ENCODE results near the gene ZBTB20. TPM values are rescaled to one million over a fixed set of nuclear protein-coding genes. Genes with fewer than 3 reads are reported as not detected.

Gene ZBTB20
- total RNA-seq, 2 experiments from 2014 or later = 8.1 TPM

DNA sequence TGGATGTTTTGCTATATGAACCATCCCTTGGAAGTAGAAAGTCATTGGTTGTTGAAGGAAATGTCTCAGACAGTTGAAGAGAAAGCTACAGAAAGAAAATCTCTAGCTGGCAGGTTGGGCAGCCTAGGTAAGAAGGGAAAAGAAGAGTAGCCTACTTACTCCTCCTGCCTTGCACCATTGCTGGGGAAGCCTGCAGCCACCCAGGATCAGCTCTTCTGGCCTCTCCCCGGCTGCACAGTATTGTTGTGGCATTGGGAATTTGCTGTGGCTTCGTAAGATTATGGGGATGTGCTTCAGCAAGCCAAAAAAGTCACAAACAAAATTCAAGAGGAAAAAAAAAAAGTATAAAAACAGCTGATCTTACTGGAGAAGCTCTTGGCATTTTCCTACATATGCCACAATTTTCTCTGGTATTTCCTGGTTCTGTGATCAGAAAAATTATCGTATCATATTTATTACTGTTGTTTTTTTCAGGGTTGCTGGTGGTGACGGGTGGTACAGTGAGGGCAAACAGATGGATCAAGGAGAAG, 699.1 kb downstream of the ZBTB20 start:
- ChIA-PET CTCF (interaction anchor here (0.8 to 1.8 kb wide), 6 partner anchors 11 to 65 kb away, joined by 3 to 5 read pairs (median 4); no protein-coding TSS in a partner anchor), POLR2A (no interaction called here)
- Mint-ChIP-seq H3K27me3 (ENCODE audit: low read depth) (peaks cover 2% of the 10 kb centered on the region), H3K27ac (no peak overlapping the region), H3K4me3 (no peak overlapping the region), H3K36me3 (ENCODE audit: low read depth) (no peaks in the 10 kb centered on the region), H3K9me3 (ENCODE audit: insufficient read depth) (no peaks in the 10 kb centered on the region), H3K4me1 (ENCODE audit: low read depth) (no peaks in the 10 kb centered on the region)
- ATAC-seq (no peak), DNase-seq (no peak)

DNA sequence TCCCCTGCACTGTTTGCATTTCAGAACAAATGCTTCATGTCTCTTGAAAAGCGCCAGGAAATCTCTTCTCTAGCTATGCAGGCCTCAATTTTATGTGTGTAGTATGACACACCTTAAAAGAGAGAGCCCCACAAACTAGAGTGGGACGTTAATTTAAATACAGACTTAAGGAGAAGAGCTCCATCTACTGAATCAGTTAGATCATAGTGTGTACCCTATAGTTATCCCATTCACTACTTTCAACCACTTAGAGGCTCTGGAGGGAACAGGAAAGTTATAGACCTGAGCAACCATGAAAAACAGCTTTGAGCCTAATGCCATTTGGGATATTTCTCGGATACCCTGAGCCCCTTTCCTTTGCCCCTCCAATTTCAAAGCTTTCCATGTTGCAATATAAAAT, 699.5 kb downstream of the ZBTB20 start:
- CTCF ChIA-PET = interaction anchor here (0.8 to 1.8 kb wide), 6 partner anchors 10 to 64 kb away, joined by 3 to 5 read pairs (median 4); no protein-coding TSS in a partner anchor
- ATAC-seq = no peak
- POLR2A ChIA-PET = no interaction called here
- no peak for DNase-seq
- H3K9me3 Mint-ChIP-seq (ENCODE audit: insufficient read depth) = no peaks in the 10 kb centered on the region
- no peaks in the 10 kb centered on the region for H3K36me3 Mint-ChIP-seq (ENCODE audit: low read depth)
- no peak overlapping the region for H3K27ac Mint-ChIP-seq
- H3K4me3 Mint-ChIP-seq = no peak overlapping the region
- H3K4me1 Mint-ChIP-seq (ENCODE audit: low read depth) = no peaks in the 10 kb centered on the region
- peaks cover 2% of the 10 kb centered on the region for H3K27me3 Mint-ChIP-seq (ENCODE audit: low read depth)

DNA sequence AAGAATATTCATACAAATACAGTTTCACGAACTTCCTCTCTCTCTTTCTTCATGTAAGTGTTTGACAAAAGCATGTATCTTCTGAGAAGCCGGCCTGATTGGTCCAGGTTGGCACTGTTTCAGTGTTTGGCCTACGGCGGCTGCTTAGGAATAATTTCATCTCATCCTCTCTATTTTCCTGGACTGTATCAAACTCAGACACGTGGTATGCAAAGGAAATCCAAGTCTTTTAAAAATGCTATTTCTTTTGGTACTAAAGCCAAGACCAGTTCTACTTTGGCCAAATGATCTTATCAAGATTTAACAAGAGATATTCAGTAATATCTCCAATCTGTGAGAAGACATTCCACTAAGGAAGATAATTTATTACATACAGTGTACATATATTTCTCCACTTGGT, 700.5 kb downstream of the ZBTB20 start:
- ChIA-PET POLR2A (no interaction called here), CTCF (interaction anchor here (1.3 to 1.8 kb wide), 3 partner anchors 21 to 63 kb away, joined by 3 to 5 read pairs (median 4); no protein-coding TSS in a partner anchor)
- peaks cover 2% of the 10 kb centered on the region for H3K27me3 Mint-ChIP-seq (ENCODE audit: low read depth)
- H3K27ac Mint-ChIP-seq = no peak overlapping the region
- DNase-seq (no peak), ATAC-seq (no peak)
- H3K36me3 Mint-ChIP-seq (ENCODE audit: low read depth) = no peaks in the 10 kb centered on the region
- no peaks in the 10 kb centered on the region for H3K9me3 Mint-ChIP-seq (ENCODE audit: insufficient read depth)
- no peaks in the 10 kb centered on the region for H3K4me1 Mint-ChIP-seq (ENCODE audit: low read depth)
- no peak overlapping the region for H3K4me3 Mint-ChIP-seq

DNA sequence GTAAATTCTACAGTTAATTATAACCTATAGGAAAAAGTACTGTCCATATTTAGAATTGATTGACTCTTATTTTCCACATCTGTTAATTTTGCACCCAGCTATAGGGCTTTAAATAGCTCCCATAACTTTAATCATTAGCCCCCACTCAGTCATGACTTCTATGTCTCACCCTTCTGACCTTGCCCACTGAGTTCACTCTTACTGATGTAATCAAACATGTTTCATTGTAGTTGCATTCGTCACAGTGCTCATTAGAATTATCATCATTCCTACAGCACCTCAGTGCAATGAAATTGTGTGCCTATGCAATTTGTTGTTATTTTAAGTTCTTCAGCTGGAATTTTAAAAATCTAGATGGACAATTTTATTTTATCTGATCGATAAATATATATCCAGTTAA, 701.9 kb downstream of the ZBTB20 start:
- Mint-ChIP-seq H3K4me1 (ENCODE audit: low read depth) (no peaks in the 10 kb centered on the region), H3K27ac (no peak overlapping the region), H3K9me3 (ENCODE audit: insufficient read depth) (no peaks in the 10 kb centered on the region), H3K4me3 (no peak overlapping the region), H3K36me3 (ENCODE audit: low read depth) (no peaks in the 10 kb centered on the region), H3K27me3 (ENCODE audit: low read depth) (peaks cover 2% of the 10 kb centered on the region)
- DNase-seq (no peak), ATAC-seq (no peak)
- POLR2A ChIA-PET = no interaction called here
- CTCF ChIA-PET = no interaction called here

DNA sequence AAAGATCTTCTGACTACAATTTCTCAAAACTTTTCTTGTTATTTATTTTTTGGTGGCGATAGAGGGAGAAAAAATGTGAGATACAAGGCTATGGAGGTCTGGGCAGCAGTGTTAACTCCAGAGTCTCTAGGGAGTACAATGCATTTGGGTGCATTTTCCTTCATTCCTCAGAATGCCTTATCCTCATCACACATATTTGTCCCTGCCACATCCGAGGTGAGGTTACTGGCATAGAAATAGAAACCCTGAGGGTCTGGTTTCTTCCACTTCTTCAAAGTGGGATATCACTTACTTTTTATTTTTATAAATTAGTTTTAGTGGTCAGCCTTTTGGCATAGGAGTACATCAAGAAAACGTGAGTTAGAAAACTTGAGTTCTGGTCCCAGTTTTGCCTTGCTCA, 702.9 kb downstream of the ZBTB20 start:
- ChIA-PET POLR2A (no interaction called here), CTCF (no interaction called here)
- H3K4me1 Mint-ChIP-seq (ENCODE audit: low read depth) = no peaks in the 10 kb centered on the region
- ATAC-seq (no peak), DNase-seq (no peak)
- no peak overlapping the region for H3K27ac Mint-ChIP-seq
- no peaks in the 10 kb centered on the region for H3K36me3 Mint-ChIP-seq (ENCODE audit: low read depth)
- no peaks in the 10 kb centered on the region for H3K9me3 Mint-ChIP-seq (ENCODE audit: insufficient read depth)
- H3K27me3 Mint-ChIP-seq (ENCODE audit: low read depth) = peaks cover under 1% of the 10 kb centered on the region
- H3K4me3 Mint-ChIP-seq = no peak overlapping the region

DNA sequence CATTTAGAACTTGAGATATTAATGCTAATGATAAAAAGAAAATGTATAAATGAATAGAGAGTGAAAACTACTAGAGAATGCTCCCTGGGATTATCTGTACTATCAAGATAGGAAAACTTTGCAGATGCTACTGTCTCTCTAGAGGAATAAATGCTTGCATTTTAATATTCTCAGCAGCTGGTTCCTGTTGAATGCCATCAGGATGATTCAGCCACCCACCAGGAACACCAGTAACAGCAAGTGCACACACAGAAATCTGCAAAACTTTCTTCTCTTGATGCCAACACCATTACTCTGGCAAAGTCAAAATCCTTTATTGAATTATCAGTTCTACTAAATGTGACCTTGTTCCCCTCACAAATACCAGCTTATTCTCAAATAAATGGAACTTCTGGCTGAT, 704.8 kb downstream of the ZBTB20 start:
- no peak overlapping the region for H3K27ac Mint-ChIP-seq
- no peaks in the 10 kb centered on the region for H3K4me1 Mint-ChIP-seq (ENCODE audit: low read depth)
- H3K36me3 Mint-ChIP-seq (ENCODE audit: low read depth) = no peaks in the 10 kb centered on the region
- CTCF ChIA-PET = interaction anchor here (1.0 to 1.3 kb wide), 3 partner anchors 9 to 600 kb away, joined by 3 to 5 read pairs (median 4); no protein-coding TSS in a partner anchor
- POLR2A ChIA-PET = no interaction called here
- no peaks in the 10 kb centered on the region for H3K27me3 Mint-ChIP-seq (ENCODE audit: low read depth)
- H3K4me3 Mint-ChIP-seq = no peak overlapping the region
- ATAC-seq = no peak
- no peaks in the 10 kb centered on the region for H3K9me3 Mint-ChIP-seq (ENCODE audit: insufficient read depth)
- no peak for DNase-seq

DNA sequence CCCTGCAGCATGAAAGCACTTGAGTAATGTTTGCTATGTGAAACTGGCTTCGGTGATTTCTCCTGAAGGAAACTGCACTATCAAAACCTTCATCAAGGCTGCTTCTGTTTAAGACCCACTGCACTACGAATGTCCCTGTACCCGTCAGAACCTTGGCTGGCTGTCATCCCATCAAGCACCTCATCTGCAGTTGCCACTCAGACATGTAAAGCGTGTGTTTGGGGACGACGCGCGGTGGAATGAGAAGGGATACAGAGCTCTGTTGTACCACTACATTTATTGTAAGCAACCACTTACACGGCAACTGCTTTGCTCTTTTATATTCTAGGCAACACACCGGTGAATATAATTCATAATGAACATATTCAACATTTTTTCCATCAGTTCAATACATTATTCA, 705.7 kb downstream of the ZBTB20 start:
- CTCF ChIA-PET = interaction anchor here (1.2 to 1.7 kb wide), 2 partner anchors 23 to 58 kb away, joined by 4 read pairs; no protein-coding TSS in a partner anchor
- no peaks in the 10 kb centered on the region for H3K27me3 Mint-ChIP-seq (ENCODE audit: low read depth)
- POLR2A ChIA-PET = no interaction called here

DNA sequence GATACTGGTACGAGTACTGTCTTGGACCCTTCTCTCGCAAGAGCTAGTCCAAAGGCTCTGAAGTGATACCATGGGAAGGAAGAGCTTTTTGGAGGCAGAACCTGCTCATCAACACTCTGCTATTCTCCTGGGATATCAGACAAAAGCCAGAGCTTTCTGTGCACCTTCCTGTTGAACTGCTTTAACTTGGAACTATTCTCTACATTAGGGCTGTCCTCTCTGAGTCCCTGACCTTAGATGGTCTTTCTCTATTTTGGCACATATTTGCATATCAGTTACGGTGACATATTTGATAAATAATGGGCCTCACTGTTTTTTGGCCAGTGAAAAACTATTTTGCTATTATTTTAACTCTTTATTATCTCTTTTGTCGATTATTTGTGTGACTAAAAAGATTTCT, 706.4 kb downstream of the ZBTB20 start:
- DNase-seq (no peak), ATAC-seq (no peak)
- no peaks in the 10 kb centered on the region for H3K9me3 Mint-ChIP-seq (ENCODE audit: insufficient read depth)
- no peak overlapping the region for H3K27ac Mint-ChIP-seq
- ChIA-PET CTCF (interaction anchor here (1.7 kb wide), 1 partner anchor 23 kb away, joined by 4 read pairs; no protein-coding TSS in a partner anchor), POLR2A (no interaction called here)
- no peaks in the 10 kb centered on the region for H3K27me3 Mint-ChIP-seq (ENCODE audit: low read depth)
- H3K36me3 Mint-ChIP-seq (ENCODE audit: low read depth) = no peaks in the 10 kb centered on the region
- H3K4me3 Mint-ChIP-seq = no peak overlapping the region
- H3K4me1 Mint-ChIP-seq (ENCODE audit: low read depth) = no peaks in the 10 kb centered on the region

More for the DNA sequence above, 705.7 kb downstream of the ZBTB20 start:
- Mint-ChIP-seq H3K27ac (no peak overlapping the region), H3K4me3 (no peak overlapping the region), H3K36me3 (ENCODE audit: low read depth) (no peaks in the 10 kb centered on the region), H3K9me3 (ENCODE audit: insufficient read depth) (no peaks in the 10 kb centered on the region), H3K4me1 (ENCODE audit: low read depth) (no peaks in the 10 kb centered on the region)
- DNase-seq = no peak
- ATAC-seq = no peak

DNA sequence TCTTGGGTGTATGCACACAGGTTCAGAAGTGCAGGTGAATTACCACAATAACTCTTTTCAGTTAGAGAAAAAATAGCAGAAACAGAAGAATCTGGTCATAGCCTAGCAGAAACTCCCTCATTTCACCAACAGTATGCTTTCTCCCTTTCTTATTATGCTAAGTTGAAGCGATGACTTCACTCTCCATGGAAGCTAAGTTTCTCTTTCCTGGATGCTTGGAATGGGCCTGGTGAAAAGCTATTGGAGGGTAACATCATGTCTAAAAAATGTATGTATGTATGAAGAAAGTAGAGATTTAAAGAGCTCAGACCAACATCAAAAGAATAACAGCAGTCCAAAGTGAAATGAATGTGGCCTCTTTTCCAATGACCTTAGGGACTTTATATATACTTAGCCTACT, 707.8 kb downstream of the ZBTB20 start:
- Mint-ChIP-seq H3K27me3 (ENCODE audit: low read depth) (no peaks in the 10 kb centered on the region), H3K4me3 (no peak overlapping the region), H3K27ac (no peak overlapping the region), H3K4me1 (ENCODE audit: low read depth) (no peaks in the 10 kb centered on the region), H3K36me3 (ENCODE audit: low read depth) (no peaks in the 10 kb centered on the region), H3K9me3 (ENCODE audit: insufficient read depth) (no peaks in the 10 kb centered on the region)
- ChIA-PET POLR2A (interaction anchor here (0.6 kb wide), 1 partner anchor 198 kb away, joined by 3 read pairs; no protein-coding TSS in a partner anchor), CTCF (interaction anchor here (1.3 kb wide), 1 partner anchor 56 kb away, joined by 3 read pairs; no protein-coding TSS in a partner anchor)
- ATAC-seq = no peak
- DNase-seq = no peak

DNA sequence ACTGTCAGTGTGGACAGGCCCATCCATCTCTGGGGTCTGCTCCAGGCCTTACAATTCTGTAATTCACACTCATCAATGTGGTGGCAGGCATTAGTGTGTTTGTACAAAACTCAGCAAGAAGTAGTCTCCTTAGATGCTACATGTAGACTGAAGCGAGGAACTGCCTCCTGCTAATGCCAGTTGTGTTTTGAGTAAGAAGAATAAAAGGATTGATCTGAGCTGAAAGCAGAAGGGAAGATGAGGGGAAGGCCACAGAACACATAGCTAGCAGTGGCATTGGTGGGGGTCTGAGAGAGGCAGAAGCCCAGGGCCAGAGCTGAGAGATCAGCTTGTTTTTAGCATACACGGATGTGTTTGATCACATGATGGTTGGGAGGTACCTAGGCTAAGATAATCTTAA, 709.2 kb downstream of the ZBTB20 start:
- ATAC-seq (no peak), DNase-seq (no peak)
- ChIA-PET CTCF (interaction anchor here (1.2 to 1.3 kb wide), 2 partner anchors 10 to 19 kb away, joined by 4 to 5 read pairs; no protein-coding TSS in a partner anchor), POLR2A (no interaction called here)
- no peaks in the 10 kb centered on the region for H3K4me1 Mint-ChIP-seq (ENCODE audit: low read depth)
- no peak overlapping the region for H3K4me3 Mint-ChIP-seq
- H3K9me3 Mint-ChIP-seq (ENCODE audit: insufficient read depth) = no peaks in the 10 kb centered on the region
- no peaks in the 10 kb centered on the region for H3K36me3 Mint-ChIP-seq (ENCODE audit: low read depth)
- no peaks in the 10 kb centered on the region for H3K27me3 Mint-ChIP-seq (ENCODE audit: low read depth)
- no peak overlapping the region for H3K27ac Mint-ChIP-seq

DNA sequence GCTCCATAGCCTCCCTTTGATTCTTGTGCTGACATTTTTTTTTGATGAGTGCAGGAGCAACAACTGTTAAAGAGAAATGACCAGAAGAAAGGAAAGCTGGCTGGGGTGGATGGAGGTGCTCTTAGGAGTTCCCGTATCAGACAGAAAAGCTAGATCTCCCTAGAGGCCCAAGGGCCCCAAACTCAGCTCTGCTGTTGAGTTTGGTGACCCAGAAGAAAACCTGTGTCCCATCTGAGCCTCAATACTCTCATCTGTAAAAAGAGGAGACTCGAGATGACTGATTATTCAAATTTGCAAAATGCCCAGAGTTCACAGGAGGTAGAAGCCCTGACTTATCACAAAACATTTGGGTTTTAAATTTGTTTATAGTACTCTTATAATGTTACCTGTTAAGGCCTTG, 710.9 kb downstream of the ZBTB20 start:
- ChIA-PET CTCF (interaction anchor here (1.1 kb wide), 1 partner anchor 13 kb away, joined by 4 read pairs; no protein-coding TSS in a partner anchor), POLR2A (no interaction called here)
- no peaks in the 10 kb centered on the region for H3K36me3 Mint-ChIP-seq (ENCODE audit: low read depth)
- H3K9me3 Mint-ChIP-seq (ENCODE audit: insufficient read depth) = no peaks in the 10 kb centered on the region
- H3K4me3 Mint-ChIP-seq = no peak overlapping the region
- no peak for DNase-seq
- ATAC-seq = no peak
- no peak overlapping the region for H3K27ac Mint-ChIP-seq
- no peaks in the 10 kb centered on the region for H3K27me3 Mint-ChIP-seq (ENCODE audit: low read depth)
- H3K4me1 Mint-ChIP-seq (ENCODE audit: low read depth) = no peaks in the 10 kb centered on the region

DNA sequence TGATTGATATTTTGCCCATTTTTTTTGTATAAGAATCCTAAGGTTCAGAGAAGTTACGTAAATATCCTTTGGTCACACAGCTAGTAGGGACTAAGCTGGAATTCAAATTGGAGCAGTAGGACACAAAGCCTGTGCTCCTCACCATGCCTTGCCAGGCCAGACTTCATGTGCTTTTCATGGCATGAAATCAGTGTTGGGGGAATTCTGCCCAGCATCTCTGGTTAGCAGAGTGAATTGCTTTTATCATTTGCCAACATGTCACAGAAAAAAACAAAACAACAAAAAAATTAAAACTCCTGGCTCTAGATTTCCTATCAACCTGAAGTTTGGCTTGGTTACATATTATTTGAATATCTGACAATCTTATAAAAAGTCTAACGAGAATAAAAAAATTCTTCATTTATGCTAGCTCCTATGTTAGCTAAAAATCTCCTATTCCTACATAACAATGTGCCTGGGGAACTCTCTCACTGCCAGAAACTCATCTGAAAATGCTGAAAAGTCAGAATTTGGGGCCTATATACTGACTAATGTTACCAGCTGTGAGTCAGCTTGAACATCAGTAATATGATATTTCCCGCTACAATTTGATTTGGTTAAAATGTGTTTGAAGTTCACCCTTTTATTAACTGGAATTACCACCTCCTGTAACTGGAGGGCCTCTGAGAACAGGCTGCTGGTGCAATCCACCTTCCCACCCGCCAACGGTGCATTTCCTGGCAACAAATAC, 711.5 kb downstream of the ZBTB20 start:
- Mint-ChIP-seq H3K4me1 (ENCODE audit: low read depth) (no peaks in the 10 kb centered on the region), H3K36me3 (ENCODE audit: low read depth) (no peaks in the 10 kb centered on the region), H3K4me3 (no peak overlapping the region), H3K27me3 (ENCODE audit: low read depth) (no peaks in the 10 kb centered on the region), H3K27ac (no peak overlapping the region), H3K9me3 (ENCODE audit: insufficient read depth) (no peaks in the 10 kb centered on the region)
- DNase-seq = no peak
- no peak for ATAC-seq
- ChIA-PET POLR2A (no interaction called here), CTCF (interaction anchor here (1.1 kb wide), 1 partner anchor 13 kb away, joined by 4 read pairs; no protein-coding TSS in a partner anchor)
